Heart right ventricle (tissue), 16 donors: ENCODE measurements around the gene NRBP1. TPM values are rescaled to one million over a fixed set of nuclear protein-coding genes. Genes with fewer than 3 reads are reported as not detected.

ENCODE experiments used
- ATAC-seq, 8 donors: fragments of 200-7000 bp; cut with Tn5 transposase; one replicate each; pipeline ENCODE4 v1.9.1; 2020; ENCODE audit warnings: mild to moderate bottlenecking in 8 of 8, moderate library complexity in 8 of 8, moderate number of reproducible peaks in 1 of 8
- DNase-seq, 2 donors: peaks; one replicate each; pipeline ENCODE4 v3.0.0-alpha.2; 2020
- H3K27ac ChIP-seq, 10 donors: fragments of 200-600 bp; sonication (generic) in 2 of 10; one replicate each; pipeline versions ENCODE4 v1.5.0 to v1.8.0; 2020 to 2022; ENCODE audit warnings: mild to moderate bottlenecking in 3 of 10
- H3K27me3 ChIP-seq, 7 donors: fragments of 200-600 bp; one replicate each; pipeline ENCODE4 v1.8.0; 2021 to 2022; ENCODE audit warnings: mild to moderate bottlenecking in 2 of 7
- H3K36me3 ChIP-seq, 9 donors: fragments of 200-600 bp; sonication (generic) in 1 of 9; one replicate each; pipeline versions ENCODE4 v1.5.0 to v1.8.0; 2020 to 2022; ENCODE audit warnings: mild to moderate bottlenecking in 2 of 9
- H3K4me1 ChIP-seq, 9 donors: fragments of 200-600 bp; sonication (generic) in 1 of 9; one replicate each; pipeline versions ENCODE4 v1.5.0 to v1.8.0; 2020 to 2022; ENCODE audit warnings: mild to moderate bottlenecking in 4 of 9
- H3K4me3 ChIP-seq, 10 donors: fragments of 200-600 bp; sonication (generic) in 2 of 10; one replicate each; pipeline versions ENCODE4 v1.5.0 to v1.8.0; 2020 to 2022; ENCODE audit warnings: mild to moderate bottlenecking in 7 of 10, moderate library complexity in 2 of 10
- H3K9me3 ChIP-seq, 11 donors: fragments of 200-600 bp in 10 of 11; sonication (generic) in 2 of 11; one replicate each; pipeline versions ENCODE4 v1.5.0 to v1.8.0; 2013 to 2022; ENCODE audit warnings: mild to moderate bottlenecking in 2 of 11, control low read depth in 1 of 11, moderate library complexity in 1 of 11
- WGBS, 2 donors: extraction: QIAGEN DNeasy Blood & Tissue Kit; methylation state at CpG; one replicate each; pipeline ENCODE4 v1.1.7; 2013; ENCODE audit warnings: inconsistent platforms in 1 of 2; 5-methylcytosine and 5-hydroxymethylcytosine counted together
- intact Hi-C, 10 donors: fragments of 100-400 bp; cut with DNase I; formaldehyde crosslinking; loops; one replicate each; pipeline versions ENCODE4 v1.11.1 to v1.14.2; 2022
- polyA plus RNA-seq, 2 donors: library from polyadenylated mRNA; stranded (reverse); fragments of 200-250 nt; gene quantifications; one replicate each; pipeline ENCODE4 v1.2.3, GENCODE V29; 2013
- total RNA-seq, 10 donors: library from RNA; stranded (reverse); fragmentation: NEBNext Ultra II Directional in 3 of 10; extraction: Animal tissue kit (Norgen Biotek cat#: 25700) in 3 of 10; gene quantifications; one replicate each; pipeline versions ENCODE4 v1.2.1 to v1.2.4, GENCODE V29; 2021 to 2023
- TF ChIP-seq, protein P1 (sequence below), 9 donors: fragments of 200-600 bp; sonication (generic) in 2 of 9; IDR thresholded peaks; one replicate each; pipeline versions ENCODE4 v1.5.0 to v1.8.0; 2021 to 2022; ENCODE audit warnings: antibody characterized with exemption in 9 of 9, mild to moderate bottlenecking in 5 of 9, moderate library complexity in 1 of 9
- donor health status: Arrhythmogenic right ventricular cardiomyopathy.
- donor health status: ischemic (EF 13 %, LVEDD 7.1; RV severe dilation, severe dysfunction).
- donor health status: healthy with polysubstance abuse.
- donor health status: DM: no; HTN: yes; CAD: no.
- donor health status: DM: no; HTN: no; CAD: no.
- donor health status: ischemic (EF 25% LVEDD 6.9; RV normal size, moderate dysfunction).
- donor health status: ischemic (EF 25% LVEDD 5.7; RV mildly dilated, moderate dysfunction).
- donor health status: healthy.
- donor health status: DM: yes; HTN: yes; CAD: no.
- donor health status: Ischemic cardiomyopathy.
- donor health status: ischemic (EF 35%, LVEDD 5.7; RV mildly dilated, moderate dysfunction).
- donor health status: nonischemic (EF 11% LVEDD 7.7; RV severe dilation, severe dysfunction).
- donor health status: DM: yes; HTN: yes; CAD: no.
- donor health status: PGD.
- donor health status: ischemic (EF 29% LVEDD 5.4; RV normal size, mild dysfunction).
- donor health status: nonischemic (EF 23%, LVEDD 6.1; RV moderate dilation, normal function).

The NRBP1 gene
- total and polyA plus RNA-seq, 12 donors: 25.5 to 97.4 (median 59.2) TPM

DNA sequence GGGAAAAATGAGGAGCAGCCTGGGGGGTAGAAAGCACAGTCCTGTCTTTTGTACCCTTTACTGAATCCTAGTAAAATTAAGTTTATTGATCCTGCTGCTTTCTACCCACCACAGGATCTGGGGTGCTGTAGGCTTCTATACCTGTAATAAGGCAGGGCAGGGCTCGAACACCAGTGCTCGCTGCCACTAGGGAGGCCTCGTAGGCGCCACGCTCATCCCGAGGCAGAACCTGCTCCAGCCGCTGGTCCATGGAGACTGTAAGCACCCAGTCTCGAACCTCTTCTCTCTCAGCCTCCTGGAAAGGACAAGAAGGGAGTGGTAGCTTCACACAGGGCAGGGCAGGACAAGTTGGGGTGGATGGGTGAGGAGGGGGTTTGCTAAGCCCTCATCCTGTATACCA is 16.7 kb downstream of the NRBP1 start:
- Histone ChIP-seq H3K4me1 (peaks cover 0 to 8% (median 0%) of the 10 kb centered on the region in 9 donors), H3K36me3 (peaks cover 0 to 96% (median 37%) of the 10 kb centered on the region in 9 donors)
- intact Hi-C loops: no loop called here

DNA sequence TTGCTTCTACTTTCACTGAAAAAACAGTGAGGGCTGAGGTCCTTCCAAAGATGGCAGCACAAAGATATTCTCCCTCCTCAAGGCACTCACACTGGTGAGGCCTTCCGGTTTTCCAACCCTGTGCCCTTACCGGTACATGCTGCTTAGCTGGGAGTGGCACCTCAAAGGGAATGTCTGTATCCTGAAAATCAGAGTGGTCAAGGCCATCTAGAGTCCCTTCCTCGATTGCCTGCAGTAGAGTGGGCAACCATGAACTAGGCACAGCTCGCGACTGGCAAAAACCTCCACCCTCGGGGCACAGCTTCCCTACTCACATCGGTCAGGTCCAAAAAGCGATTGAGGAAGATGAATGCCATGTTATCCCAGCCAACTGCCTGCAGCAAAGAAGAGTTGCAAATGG is 17.2 kb downstream of the NRBP1 start:
- no peaks in the 10 kb centered on the region for H3K9me3 ChIP-seq
- ATAC-seq (no peak), DNase-seq (no peak)
- H3K4me1 ChIP-seq: peaks cover 0 to 8% (median 0%) of the 10 kb centered on the region in 9 donors
- no peak overlapping the region for H3K4me3 ChIP-seq
- no peaks in the 10 kb centered on the region for H3K27me3 ChIP-seq
- 92 to 94% methylated on average over 8 of the region's 8 CpGs for WGBS, 2 donors
- H3K36me3 ChIP-seq: peaks cover 0 to 96% (median 36%) of the 10 kb centered on the region in 9 donors
- TF ChIP-seq, protein P1, sequence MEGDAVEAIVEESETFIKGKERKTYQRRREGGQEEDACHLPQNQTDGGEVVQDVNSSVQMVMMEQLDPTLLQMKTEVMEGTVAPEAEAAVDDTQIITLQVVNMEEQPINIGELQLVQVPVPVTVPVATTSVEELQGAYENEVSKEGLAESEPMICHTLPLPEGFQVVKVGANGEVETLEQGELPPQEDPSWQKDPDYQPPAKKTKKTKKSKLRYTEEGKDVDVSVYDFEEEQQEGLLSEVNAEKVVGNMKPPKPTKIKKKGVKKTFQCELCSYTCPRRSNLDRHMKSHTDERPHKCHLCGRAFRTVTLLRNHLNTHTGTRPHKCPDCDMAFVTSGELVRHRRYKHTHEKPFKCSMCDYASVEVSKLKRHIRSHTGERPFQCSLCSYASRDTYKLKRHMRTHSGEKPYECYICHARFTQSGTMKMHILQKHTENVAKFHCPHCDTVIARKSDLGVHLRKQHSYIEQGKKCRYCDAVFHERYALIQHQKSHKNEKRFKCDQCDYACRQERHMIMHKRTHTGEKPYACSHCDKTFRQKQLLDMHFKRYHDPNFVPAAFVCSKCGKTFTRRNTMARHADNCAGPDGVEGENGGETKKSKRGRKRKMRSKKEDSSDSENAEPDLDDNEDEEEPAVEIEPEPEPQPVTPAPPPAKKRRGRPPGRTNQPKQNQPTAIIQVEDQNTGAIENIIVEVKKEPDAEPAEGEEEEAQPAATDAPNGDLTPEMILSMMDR (IDR thresholded peaks at IDR 0.05): no peak
- no peak overlapping the region for H3K27ac ChIP-seq
- intact Hi-C loops: no loop called here

More for the DNA sequence above, 16.7 kb downstream of the NRBP1 start:
- H3K27me3 ChIP-seq: no peaks in the 10 kb centered on the region
- 93 to 96% methylated on average over 8 of the region's 8 CpGs for WGBS, 2 donors
- ATAC-seq (no peak), DNase-seq (no peak)
- no peak overlapping the region for H3K27ac ChIP-seq
- TF ChIP-seq, protein P1 (IDR thresholded peaks at IDR 0.05): no peak
- no peaks in the 10 kb centered on the region for H3K9me3 ChIP-seq
- no peak overlapping the region for H3K4me3 ChIP-seq

DNA sequence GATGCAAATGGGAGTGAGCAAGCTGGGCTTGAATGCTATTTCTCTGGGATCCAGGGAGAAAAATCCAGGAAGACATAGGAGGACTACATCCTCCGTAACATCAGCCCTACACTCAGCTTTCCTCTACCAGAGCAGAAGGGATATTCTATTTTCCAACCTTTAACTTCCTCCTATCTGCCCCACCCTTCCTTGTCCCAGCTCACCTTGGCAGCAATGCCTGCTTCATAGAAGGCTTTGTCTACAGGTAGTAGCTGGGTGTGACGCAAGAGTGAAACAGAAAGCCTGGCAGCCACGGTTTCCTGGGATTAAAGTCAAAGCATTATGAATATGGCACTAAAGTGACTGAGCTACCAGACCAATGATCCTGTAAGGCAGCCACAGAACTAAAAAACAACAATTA is 17.6 kb downstream of the NRBP1 start:
- ATAC-seq (no peak), DNase-seq (no peak)
- Histone ChIP-seq H3K9me3 (no peaks in the 10 kb centered on the region), H3K4me3 (no peak overlapping the region), H3K27ac (no peak overlapping the region), H3K36me3 (peaks cover 0 to 96% (median 32%) of the 10 kb centered on the region in 9 donors), H3K27me3 (no peaks in the 10 kb centered on the region), H3K4me1 (peaks cover 0 to 8% (median 0%) of the 10 kb centered on the region in 9 donors)
- intact Hi-C loops: no loop called here
- TF ChIP-seq, protein P1 (IDR thresholded peaks at IDR 0.05): no peak
- 75 to 87% methylated on average over 3 of the region's 3 CpGs for WGBS, 2 donors

DNA sequence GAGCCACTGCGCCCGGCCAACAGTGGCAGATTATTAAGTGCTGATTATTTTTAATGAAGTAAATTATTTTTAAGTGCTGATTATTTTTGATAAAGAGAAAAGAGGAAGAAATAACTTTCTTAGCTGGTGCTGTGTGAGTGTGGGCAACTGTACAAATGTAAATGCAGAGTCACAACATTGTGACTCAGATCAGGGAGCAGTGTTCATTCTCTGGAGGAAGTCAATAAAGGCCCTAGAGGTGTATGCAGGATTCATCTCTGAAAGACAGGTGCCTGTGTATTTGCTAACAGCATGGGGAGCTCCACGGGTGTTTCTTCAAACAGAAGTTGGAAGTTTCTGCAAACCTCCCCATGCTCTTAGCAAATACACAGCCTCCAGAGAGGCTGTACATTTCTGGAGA is 19.9 kb downstream of the NRBP1 start:
- 54 to 90% methylated on average over 3 of the region's 3 CpGs for WGBS, 2 donors
- H3K36me3 ChIP-seq: peaks cover 0 to 96% (median 35%) of the 10 kb centered on the region in 9 donors

More for the DNA sequence above, 19.9 kb downstream of the NRBP1 start:
- TF ChIP-seq, protein P1 (IDR thresholded peaks at IDR 0.05): no peak
- DNase-seq (no peak), ATAC-seq (no peak)
- Histone ChIP-seq H3K27ac (no peak overlapping the region), H3K27me3 (no peaks in the 10 kb centered on the region), H3K4me3 (no peak overlapping the region), H3K9me3 (no peaks in the 10 kb centered on the region), H3K4me1 (no peaks in the 10 kb centered on the region)
- intact Hi-C loops: no loop called here
